ENCODE results near the gene CENPM.

DNA sequence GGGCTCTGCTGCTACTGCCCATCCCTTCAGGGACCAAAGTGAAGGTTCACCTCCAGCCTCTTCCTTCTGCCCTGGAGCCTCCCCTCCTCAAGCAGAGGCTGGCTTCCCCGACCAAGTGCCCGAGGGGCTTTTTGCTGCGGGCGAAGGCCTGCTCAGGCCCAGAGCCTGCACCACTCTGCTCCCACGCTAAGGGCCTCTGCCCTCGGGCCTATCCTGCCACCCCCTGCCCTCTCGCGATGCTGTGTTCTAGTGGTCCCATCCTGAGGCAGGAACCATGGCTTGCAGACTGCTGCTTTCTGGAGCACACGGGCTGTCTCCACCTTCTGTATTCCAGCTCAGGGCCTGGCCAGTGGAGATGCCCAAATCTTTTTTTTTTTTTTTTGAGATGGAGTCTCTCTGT lies 11.4 kb downstream of the CENPM start:
- TF ChIP-seq, protein P1, sequence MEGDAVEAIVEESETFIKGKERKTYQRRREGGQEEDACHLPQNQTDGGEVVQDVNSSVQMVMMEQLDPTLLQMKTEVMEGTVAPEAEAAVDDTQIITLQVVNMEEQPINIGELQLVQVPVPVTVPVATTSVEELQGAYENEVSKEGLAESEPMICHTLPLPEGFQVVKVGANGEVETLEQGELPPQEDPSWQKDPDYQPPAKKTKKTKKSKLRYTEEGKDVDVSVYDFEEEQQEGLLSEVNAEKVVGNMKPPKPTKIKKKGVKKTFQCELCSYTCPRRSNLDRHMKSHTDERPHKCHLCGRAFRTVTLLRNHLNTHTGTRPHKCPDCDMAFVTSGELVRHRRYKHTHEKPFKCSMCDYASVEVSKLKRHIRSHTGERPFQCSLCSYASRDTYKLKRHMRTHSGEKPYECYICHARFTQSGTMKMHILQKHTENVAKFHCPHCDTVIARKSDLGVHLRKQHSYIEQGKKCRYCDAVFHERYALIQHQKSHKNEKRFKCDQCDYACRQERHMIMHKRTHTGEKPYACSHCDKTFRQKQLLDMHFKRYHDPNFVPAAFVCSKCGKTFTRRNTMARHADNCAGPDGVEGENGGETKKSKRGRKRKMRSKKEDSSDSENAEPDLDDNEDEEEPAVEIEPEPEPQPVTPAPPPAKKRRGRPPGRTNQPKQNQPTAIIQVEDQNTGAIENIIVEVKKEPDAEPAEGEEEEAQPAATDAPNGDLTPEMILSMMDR (IDR thresholded peaks at IDR 0.05), result no peak
- TF ChIP-seq POLR2AphosphoS5 (IDR thresholded peaks at IDR 0.05; ENCODE audit: low read depth, low read length), result no peak
- TF ChIP-seq TCF7L2 (IDR thresholded peaks at IDR 0.05; ENCODE audit: low read depth, low read length), result no peak

Data from Panc1 (cell line).